GM18858 (cell line): Measurements from ENCODE around the gene PRMT3.
"Not testable (repeated sequence)": the region's sequence is repeated elsewhere in the genome, so short reads cannot be mapped to it uniquely, and the experiment has no call there.

Experiments
- ATAC-seq: cut with Tn5 transposase; IDR thresholded peaks from one replicate; pipeline ENCODE4 v1.9.1; 2021; ENCODE audit not compliant: unreplicated experiment

PRMT3 gene

DNA sequence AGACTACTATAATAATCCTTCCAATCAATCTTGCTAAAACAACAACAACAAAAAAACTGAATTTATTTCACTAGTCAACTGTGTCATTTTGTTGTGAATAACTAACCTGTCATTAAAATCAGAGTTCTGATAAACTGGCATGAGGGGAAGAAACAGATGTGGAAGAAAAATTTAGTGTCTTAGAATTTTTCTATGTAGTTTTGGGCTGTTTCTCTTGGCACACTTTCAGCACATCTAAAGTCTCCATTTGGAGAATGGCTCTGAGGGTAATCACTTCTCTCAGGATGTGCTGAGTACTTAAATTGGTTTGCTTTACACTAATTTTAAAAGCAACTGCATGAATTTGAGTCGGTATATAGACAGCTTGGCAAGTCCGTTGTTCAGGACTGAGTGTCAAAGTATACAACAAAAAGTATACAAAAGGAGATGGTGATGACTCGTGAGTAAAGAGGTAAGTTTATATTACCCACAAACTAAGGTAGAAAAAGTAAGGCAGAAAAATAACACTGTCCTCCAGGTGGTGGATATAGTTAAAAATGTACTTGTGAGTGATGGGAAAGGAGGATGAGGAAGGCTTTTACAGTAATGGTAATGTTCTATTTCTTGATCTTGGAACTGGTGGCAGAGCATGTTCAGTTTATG lies 13.8 kb upstream of the PRMT3 start:
- no peak for ATAC-seq

DNA sequence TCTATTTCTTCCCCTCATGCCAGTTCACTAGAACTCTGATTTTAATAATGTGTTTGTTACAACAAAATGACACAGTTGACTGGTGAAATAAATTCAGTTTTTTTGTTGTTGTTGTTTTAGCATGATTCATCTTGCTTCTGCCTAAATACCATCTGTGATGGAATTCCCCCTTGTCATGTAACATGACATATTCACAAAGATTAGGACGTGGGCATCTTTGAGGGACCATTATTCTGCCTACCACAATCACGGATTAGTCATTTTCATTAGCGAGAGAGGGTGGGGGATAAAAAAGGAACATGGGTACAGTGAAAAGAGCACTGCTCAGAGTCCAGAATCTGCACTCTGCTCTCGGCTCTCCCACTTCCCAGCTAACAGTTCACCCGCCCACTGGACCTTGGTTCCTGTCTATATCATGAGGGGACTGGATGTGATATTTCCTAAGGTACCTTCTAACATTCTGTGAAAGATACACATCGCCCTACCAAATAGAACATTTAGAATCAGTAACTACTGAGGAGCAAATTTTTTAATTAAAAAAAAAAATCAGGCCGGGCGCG lies 12.7 kb upstream of the PRMT3 start:
- no peak for ATAC-seq

GRCh38 chr11:20376162-20376730 lies 11.3 kb upstream of the PRMT3 start:
- no peak for ATAC-seq

GRCh38 chr11:20385996-20386395 lies 1.5 kb upstream of the PRMT3 start:
- not testable (repeated sequence) for ATAC-seq

GRCh38 chr11:20388096-20389055 lies 860 bp downstream of the PRMT3 start:
- peak; percentile 1 for ATAC-seq

GRCh38 chr11:20397281-20397680 lies 9.8 kb downstream of the PRMT3 start:
- peak; percentile 82 for ATAC-seq

DNA sequence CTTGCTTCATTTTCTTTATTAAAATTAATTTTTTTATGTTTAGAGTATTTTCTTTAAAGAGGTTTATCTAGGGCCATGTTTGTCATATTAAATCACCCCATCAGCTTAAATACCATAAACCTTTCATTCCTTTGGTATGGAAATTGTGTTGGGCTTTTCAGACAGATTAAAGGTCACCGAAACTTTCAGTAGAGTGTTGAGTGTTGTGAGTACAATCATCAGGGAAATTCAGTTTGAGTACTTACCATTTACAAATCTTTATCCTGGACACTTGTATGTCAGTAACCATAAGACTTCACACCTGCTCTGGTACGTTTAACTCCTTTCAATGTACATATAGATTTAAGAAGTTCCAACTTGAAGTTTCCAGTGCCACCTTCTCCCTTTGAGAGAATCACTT lies 12.0 kb downstream of the PRMT3 start:
- ATAC-seq: no peak

DNA sequence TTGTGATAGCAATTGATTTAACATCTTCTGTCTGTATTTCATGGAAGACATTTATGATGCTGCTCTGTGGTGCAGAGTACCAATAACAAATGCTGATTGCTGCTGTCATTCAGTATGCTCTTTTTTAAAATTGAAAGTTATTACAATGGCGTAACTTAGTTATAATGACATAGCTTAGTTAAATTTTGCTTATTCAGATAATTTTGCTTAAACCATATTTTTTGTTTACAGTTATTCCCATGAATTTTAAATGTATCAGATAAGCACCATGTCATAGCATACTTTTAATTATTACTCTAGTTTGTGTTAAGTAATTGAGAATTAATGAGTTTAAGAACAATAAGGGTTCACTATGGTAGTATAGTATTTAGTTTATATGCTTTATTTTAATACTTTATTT lies 15.5 kb downstream of the PRMT3 start:
- no peak for ATAC-seq

- no peak for ATAC-seq
These were observed 19.0 kb downstream of the PRMT3 start for GRCh38 chr11:20406484-20406883.

GRCh38 chr11:20407344-20407743 lies 19.8 kb downstream of the PRMT3 start:
- no peak for ATAC-seq

GRCh38 chr11:20415432-20415831 lies 27.9 kb downstream of the PRMT3 start:
- ATAC-seq: no peak

DNA sequence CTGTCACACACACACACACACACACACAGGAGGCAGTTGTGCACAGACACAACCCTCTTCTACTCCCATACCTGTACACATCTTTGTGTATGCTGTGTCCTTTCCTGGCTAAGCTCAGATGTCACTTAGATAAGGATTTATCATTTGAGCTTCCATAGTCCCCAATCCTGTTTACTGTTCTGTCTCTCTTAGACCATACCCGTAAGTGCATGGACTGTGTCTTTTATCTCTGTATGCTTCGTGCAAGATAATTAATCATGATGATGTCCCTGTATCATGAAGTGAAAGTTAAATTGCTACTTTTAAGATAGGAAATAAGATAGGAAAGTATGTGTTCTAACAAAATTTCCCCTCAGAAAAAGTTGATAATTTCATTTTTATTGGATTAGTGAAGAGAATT lies 30.3 kb downstream of the PRMT3 start:
- no peak for ATAC-seq

DNA sequence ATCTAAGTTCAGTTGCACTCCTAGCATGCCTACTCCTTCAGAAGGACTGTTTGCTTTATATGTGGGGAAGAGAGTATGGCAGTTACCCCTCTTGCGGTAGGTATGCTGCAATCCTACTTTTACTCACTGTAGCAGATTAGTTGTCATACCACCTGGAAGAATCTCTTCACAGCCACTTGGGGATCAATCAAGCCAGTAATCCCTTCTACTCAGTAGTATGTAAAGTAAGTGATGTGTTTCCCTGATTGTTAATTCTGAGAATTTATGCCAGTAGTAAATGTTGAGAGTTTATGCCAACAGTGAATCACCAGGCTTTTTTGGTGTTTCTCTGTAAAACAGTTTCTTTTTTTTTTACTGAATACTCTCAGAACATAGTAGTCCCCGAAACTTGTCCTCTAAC lies 34.4 kb downstream of the PRMT3 start:
- ATAC-seq: no peak

- no peak for ATAC-seq
These were observed 41.7 kb downstream of the PRMT3 start for GRCh38 chr11:20429216-20429615.

DNA sequence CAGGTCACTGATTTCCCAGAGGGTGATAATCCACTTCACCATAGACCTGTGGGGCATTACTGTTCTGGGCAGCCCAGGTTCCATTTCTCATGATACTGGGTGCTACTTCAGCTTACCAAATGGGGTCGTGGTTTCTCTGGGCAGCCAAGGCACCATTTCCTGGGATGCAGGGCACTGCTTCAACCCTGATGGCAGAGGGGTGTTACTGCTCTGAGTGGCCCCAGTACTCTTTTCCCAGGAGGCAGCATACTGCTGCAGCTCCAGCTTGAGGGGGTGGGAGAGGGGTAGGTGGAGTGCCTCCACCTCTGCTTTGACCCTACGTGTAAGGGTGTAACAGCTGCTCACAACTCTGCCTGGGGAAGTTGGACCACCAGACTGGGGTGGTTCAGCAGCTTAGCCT lies 51.1 kb downstream of the PRMT3 start:
- ATAC-seq: no peak

GRCh38 chr11:20443596-20443995 lies 56.1 kb downstream of the PRMT3 start:
- no peak for ATAC-seq

- ATAC-seq: no peak
These were observed 57.0 kb downstream of the PRMT3 start for GRCh38 chr11:20444535-20444934.

DNA sequence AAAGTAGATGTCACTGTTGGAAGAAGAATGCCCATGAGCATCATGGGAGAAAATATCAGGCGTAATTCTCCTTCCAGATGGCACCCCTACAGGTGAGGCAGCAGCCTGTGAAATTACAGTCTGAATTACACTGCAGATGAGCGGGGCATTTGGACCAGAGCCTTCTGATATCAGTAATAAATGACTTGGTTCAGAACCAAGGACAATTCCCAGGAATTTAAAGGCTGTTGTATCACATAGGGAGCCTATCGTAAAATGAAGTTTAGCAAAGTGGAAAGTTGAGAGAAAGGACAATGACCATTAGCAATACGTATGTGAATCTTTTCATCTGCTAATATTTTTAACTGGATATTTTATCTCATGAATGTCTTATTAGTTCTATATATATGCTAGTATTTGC lies 61.3 kb downstream of the PRMT3 start:
- ATAC-seq: no peak

DNA sequence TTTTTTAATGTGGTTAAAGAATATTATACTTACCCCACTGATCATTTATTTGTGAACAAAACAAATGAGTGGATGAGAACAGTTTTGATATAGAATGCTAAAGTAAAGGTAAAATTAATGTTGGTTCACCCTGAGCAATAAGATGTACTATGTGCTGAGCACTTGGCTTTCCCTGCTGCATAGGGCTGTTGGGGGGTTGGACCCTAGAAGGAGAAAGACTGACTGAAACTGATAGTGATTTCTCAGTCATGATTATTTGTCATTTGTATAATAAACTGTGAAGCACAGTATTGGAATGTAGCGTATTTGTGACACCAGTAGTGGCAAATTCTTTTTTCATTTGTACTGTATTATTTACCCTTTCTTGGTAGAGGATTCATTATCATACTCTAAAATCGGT lies 63.3 kb downstream of the PRMT3 start:
- ATAC-seq: no peak

GRCh38 chr11:20451568-20451967 lies 64.1 kb downstream of the PRMT3 start:
- no peak for ATAC-seq

GRCh38 chr11:20452585-20452984 lies 65.1 kb downstream of the PRMT3 start:
- ATAC-seq: no peak
